CD4-positive, alpha-beta T cell treated with Interleukin-15 for 4 hours (primary cell): ENCODE data around the gene CFHR4.
"Not testable (repeated sequence)": the region's sequence is repeated elsewhere in the genome, so short reads cannot be mapped to it uniquely, and the experiment has no call there.

Source experiments
- DNase-seq: peaks from one replicate; pipeline ENCODE4 v3.0.0-alpha.2; 2020; ENCODE audit warnings: low spot score

Gene CFHR4

DNA sequence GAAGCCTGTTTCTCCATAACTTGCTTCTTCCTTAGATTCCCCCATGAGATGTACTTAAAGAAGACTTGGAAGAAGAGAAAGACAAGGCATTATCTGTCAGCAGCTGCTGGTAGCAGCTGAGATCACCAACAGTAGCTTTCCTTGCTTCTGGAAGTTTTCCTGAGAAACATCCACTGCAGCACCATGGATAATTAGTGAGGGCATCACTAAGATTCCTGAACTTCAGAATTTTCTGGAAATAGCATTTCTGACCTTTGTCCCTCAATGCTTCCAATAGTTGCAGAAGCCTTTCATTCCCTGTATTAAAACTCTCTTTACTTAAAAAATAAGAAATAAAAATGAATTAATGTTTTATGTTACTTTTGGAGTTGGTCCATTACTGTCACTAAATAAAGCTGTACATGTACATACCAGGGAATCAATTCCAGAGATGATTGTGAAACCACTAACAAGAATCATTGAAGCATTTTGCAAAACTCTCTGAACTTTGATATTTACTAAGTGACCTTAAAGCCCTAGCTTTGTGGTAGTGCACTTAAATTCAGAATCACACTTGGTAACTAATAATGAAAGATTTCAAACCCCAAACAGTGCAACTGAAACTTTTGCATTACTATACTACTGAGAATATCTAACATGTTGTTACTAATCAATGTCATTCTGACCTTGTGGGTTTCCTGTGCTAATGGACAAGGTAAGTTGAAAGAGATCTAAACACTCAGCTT is at the start of gene CFHR4:
Gene CFHR4 (plus strand): TSS at position 538 of the 725 bp plus-strand sequence. CDS start 99 bp downstream, at position 637.
- no peak for DNase-seq

DNA sequence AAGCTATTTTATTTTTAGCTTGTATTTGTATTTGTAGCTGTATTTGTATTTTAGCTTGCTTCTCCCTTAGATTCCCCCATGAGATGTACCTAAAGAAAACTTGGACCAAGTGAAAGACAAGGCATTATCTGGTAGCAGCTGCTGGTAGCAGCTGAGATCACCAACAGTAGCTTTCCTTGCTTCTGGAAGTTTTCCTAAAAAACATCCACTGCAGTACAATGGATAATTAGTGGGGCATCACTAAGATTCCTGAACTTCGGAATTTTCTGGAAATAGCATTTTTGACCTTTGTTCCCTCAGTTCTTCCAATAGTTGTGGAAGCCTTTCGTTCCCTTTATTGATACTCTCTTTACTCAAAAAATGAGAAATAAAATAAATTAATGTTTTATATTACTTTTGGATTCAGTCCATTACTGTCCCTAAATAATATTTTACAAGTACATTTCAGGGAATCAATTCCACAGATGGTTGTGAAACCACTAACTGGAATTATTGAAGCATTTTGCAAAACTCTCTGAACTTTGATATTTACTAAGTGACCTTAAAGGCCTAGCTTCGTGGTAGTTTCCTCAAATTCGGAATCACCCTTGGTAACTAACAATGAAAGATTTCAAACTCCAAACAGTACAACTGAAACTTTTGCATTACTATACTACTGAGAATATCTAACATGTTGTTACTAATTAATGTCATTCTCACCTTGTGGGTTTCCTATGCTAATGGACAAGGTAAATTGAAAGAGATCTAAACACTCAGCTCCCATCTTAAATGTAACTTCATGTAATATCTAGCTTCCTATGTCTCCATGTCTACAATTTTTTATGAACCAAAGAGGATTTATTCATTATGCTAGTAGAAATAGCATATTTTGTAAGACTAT is 38.0 kb upstream of the CFHR4 start:
- not testable (repeated sequence) for DNase-seq

DNA sequence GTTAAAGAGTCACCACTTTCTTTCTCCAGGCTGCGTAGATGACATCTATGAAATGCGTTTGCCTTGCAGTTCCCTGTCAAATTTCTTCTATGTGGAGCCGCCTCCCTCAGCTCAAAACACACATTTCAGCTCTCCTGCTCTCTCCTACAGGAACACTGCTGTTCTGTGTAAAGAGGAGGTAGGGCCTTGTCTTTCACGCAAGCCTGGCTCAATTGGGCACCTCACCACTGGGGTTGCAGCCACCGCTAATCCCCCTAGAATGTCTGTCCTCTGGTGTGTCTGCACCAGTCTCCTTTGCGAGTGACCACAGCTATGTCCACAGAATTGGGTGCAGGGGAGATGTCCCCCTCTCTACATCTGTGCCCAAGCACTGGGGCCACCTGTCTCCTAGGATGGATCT is 31.8 kb upstream of the CFHR4 start:
- no peak for DNase-seq

DNA sequence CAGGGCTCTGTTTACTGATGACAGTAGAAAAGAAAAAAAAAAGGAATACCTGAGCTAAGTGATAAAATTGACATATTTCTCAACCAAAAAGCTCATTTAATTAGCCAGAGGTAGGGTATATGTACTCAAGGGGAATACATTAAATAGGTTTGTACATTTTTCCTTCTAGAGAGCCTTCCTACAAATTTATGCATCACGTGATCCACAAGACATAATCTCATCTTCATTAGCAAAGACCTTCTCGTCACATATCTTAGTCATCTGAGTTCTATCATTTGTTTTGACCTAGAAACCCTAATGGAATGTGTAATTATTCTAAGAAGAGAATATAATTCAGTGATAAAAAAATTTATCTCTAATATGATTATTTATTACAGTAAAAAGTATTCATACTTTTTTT is 30.7 kb upstream of the CFHR4 start:
- DNase-seq, result no peak

DNA sequence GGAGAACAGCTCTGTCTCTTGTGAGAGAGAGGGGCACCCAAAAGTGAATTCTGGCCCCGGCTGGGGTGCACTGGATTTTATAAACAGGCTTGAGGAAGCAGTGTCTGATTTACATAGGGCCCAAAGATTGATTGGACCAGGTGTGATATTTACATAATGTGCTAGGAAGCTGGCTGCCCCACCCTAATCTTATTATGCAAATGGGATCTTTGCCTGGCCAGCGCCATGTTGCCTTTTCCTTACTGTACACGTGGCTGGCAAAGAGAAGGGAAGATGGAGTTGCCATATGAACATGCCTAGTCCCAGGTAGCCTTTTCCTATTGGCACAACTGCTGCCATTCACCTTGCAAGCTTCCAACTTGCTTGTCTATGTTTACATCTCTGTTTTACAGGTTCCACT is 29.0 kb upstream of the CFHR4 start:
- no peak for DNase-seq

DNA sequence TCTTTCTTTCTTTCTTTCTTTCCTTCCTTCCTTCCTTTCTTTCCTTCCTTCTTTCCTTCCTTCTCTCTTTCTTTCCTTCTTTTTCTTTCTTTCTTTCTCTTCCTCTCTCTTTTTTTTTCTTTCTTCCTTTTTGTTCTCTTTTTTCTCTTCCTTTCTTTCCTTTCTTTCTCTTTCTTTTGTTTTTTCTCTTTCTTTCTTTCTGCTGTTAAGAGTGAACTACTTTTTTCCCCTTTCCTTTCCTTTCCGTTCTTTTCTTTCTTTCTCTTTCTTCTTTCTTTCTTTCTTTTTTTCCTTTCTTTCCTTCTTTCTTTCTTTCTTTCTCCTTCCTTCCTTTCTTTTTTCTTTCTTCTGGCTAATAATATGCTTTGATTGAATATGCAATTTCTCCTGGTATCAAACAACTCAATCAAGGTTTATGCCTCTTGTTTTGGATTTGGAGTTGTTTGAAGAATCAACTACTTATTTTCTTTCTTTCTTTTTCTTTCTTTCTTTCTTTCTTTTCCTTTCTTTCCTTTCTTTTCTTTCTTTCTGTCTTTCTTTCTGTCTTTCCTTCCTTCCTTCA is 27.4 kb upstream of the CFHR4 start:
- no peak for DNase-seq

DNA sequence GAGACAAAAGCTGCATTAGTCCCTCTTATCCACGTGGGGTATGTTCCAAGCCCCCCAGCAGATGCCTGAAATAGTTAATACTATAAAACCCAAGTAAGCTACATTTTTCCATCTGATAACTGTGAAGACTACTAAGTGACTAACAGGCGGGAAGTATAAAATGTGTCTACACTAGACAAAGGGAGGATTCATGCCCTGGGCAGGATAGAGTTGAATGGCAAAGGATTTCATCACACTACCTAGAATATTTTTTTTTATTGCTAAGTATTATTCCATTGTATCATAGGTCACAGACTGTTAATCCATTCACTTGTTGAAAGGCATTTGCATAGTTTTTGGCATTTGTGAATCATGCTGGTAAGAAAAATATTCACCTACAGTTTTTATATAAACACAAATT is 26.4 kb upstream of the CFHR4 start:
- no peak for DNase-seq

DNA sequence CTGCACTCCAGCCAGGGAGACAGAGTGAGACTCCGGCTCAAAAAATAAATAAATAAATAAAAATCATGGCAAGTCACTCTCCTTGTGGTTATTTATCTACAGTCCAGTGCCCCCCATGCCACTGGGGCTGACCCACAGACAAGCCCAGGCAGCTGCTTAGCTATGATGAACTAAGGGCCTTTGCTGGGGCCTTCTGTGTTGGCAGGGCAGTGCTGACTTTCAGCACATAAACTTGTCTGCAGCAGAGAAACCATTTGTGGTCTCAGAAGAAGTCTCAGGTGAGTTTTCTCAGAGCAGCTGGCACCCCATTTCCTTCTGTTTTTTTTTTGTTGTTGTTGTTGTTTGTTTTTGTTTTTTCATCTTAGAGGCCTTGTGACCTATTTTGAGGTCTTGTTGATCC is 20.9 kb upstream of the CFHR4 start:
- DNase-seq, result no peak

DNA sequence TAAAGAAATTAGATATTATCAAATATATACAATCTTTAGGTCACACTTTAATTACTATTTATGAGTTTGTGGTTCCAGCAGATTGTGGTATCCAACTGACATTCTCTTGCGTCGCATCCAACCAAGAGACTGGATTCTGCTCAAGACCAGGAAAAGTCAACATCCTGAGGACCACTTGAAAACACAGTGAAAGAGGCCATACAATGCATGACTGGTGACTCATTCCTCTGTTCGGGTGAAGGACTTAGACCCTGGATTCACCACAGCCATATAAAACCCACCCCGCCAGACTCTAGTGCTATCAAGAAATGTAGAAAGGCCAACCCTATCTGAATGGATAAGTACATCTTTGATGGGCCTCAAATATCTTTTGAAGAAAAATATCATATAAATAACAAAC is 14.5 kb upstream of the CFHR4 start:
- DNase-seq, result no peak

DNA sequence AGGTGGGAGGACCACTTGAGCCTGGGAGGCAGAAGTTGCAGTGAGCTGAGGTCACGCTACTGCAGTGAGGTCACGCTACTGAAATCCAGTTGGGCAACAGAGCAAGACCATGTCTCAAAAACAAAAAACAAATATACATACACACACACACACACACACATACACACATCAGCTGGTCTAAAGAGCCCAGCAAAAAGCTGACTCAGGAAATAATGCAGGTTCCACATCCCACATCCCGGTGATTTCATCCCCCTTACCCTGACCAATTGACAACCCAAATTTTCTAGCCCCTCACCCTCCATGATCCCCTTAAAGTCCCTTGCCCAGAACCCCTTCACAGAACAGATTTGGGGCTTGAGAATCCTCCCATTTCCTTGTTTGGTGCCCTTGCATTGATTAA is 11.9 kb upstream of the CFHR4 start:
- DNase-seq, result no peak

DNA sequence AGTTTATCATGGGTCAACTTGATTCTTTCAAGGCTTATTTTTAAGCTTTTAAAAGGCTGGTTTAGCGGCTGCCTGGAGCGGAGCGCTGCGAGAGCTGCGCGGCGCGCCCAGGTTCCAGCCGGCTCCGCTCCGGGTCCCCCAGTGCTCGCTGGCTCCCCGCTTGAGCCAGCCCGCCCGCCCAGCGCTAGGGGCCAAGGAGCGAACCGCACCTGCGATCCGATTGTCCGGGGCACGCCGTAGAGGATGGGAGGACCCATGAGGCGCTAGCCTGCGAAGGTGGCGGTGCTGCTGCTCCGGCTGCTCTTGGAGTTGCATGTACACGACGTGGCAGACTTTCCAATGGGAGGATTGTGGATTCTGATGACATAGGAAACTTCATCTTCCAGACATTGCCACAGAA is 9.9 kb upstream of the CFHR4 start:
- no peak for DNase-seq

DNA sequence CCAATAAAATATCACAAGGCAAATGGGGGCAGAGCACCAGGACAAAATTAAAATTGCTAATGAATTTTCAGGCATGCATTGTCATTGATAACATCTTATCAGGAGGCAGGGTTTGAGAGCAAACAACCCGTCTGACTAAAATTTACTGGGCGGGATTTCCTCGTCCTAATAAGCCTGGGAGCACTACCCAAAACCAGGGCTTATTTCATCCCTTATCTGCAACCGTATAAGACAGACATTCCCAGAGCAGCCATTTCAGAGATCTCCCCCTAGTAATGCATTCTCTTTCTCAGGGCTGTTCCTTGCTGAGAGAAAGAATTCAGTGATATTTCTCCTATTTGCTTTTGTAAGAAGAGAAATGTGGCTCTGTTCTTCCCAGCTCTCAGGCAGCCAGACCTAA is 1.3 kb upstream of the CFHR4 start:
- DNase-seq, result not testable (repeated sequence)

DNA sequence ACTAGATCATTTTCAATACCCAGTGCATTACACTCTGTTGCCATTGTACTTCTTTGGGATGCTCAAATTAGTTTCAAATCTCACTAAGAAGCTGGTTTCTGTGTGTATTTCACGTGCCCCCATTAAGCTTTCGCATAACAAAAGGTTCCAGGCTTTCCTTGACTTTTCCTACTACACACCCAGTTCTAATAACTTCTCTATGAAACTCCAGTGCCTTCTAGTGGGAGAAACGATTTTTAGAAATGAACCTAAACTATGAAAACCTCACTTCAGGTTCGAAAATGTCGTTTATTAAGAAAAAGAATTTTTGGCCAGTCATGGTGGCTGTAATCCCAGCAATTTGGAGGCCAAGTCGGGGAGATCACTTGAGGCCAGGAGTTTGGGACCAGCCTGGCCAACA is 2.8 kb downstream of the CFHR4 start:
- no peak for DNase-seq

DNA sequence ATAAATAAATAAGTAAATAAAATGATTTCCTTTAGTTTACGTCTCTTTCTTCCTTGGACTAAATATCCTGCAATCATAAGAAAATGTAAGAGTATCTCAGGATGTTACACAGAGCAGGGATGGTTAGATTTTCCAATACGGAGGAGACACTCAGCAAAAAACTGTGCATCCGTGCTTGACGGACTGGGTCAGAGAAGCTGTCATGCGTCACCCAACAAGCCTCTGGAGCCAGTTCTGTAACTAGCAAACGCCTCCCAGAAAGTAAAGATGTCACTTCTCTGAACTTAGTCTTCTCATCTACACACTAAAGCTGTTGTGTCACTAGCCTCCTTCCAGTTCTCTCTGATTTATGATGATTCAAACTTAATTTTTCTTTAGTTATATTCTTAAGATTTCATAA is 3.4 kb downstream of the CFHR4 start:
- no peak for DNase-seq

DNA sequence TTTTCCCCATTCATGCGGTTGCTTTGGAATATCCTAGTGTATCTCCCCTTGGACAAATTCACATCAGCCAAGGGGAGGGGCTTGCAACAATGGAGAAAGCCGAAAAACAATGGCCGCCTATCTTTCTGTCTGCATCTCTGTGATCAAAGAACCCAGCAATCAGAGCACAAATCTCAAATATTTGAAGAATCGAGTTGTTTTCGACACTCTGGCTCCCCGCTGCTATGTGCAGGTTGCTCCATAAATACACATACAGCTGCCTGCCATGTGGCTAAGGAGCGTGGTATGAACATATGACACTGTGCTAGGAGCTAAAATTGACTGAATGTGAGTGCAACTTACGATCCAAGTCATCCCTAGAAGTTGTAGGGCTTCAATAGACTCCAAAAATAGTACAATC is 8.5 kb downstream of the CFHR4 start:
- DNase-seq, result no peak

DNA sequence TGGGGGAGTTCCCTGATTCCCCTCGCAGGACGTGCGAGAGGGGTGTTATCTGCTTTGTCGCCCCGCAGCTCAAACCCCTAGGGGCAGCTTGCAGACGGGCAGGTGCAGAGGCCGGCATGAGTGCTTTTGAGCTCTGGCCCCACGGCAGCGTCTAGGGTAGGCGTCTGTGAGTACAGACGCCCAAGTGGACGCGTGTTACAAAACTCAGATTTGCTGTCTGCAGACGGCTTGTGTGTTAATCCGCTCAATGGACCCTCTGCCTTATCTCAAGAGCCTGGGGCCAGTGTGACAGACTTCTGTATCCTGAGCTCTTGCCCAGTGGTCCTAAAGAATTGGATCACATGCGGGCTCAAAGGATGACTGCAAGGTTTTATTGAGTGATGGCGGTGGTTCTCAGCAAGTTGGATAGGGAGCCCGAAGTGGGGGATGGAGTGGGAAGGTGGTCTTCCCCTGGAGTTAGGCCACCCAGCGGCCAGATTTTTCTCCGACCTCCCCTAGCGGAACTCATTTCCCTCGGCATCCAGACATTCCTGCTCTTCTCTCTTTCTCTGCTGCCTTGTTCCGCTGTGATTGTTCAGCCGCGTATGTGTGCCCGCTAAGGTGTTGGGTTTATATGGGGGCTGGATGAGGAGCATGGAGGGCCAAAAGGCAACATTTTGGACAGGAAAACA is 9.4 kb downstream of the CFHR4 start:
- no peak for DNase-seq

DNA sequence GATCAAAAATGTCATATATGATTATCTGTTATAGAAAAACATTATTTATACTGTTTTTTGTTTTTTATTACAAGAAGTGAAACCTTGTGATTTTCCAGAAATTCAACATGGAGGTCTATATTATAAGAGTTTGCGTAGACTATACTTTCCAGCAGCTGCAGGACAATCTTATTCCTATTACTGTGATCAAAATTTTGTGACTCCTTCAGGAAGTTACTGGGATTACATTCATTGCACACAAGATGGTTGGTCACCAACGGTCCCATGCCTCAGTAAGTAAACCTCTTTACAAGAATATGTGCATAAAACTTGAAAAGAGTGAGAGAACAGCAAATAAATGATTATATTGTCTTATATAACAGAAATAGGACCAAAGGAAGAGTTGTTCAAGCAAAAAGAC is 14.5 kb downstream of the CFHR4 start:
- no peak for DNase-seq

DNA sequence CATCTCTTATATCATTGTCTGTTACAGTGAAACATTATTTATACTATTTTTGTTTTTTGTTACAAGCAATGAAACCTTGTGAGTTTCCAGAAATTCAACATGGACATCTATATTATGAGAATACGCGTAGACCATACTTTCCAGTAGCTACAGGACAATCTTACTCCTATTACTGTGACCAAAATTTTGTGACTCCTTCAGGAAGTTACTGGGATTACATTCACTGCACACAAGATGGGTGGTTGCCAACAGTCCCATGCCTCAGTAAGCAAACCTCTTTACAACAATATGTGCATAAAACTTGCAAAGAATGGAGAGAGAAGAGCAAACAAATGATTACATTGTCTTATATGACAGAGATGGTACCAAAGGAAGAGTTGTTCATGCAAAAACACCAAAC is 22.4 kb downstream of the CFHR4 start:
- DNase-seq, result no peak

DNA sequence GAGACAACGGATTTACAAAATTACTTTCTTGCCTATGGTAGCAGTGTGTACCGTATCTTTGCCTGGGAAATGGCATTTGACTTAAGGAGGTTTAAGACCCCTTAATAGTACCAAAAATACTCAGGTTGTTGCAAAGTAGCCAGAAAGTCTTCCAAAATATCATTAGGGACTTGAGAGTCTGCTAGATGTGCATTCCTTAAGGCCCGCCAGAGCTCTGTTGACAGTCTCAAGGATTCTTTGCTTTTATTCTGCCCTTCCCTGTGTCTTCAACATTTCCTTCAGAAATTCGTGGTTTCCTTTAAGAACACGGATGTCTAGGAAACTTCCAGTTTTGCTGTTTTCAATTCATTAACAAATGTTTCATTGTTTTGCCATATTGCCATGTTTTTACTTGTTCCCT is 24.4 kb downstream of the CFHR4 start:
- DNase-seq, result not testable (repeated sequence)

DNA sequence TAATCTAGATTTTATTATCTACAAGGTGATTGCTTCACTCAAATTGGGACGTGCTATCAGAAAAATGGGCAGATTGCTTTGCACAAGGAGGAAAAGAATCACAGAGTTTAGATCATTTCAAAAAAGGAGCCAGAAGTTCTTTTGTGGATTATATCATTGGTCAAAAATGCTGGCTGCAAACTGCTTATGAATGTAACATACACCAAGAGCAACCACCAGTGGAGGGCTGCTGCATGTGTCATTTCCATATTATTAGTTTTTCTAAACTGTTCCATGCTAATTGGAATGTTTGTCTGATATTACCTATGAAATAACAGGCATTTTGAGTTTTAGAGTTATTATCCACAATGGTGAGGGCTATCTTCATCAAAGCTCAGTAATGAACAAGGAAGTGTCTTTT is 39.0 kb downstream of the CFHR4 start:
- not testable (repeated sequence) for DNase-seq

DNA sequence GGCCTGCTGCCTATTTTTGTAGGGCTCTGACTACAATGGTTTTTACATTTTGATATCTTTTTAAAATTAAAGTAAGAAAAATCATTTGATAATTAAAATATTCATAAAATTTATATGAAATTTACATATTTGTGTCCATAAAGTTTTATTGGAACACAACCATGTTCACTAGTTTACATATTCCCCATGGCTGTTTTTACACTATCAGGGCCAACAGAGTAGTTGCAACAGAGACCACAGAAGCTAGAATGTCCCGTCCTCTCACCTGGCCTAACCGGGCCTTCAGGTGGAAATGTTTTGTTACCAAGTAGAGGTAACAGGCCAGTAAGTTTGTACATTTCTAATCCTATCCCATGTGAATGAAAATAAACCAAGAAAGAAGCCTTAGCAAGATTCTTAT is 45.0 kb downstream of the CFHR4 start:
- DNase-seq, result not testable (repeated sequence)

DNA sequence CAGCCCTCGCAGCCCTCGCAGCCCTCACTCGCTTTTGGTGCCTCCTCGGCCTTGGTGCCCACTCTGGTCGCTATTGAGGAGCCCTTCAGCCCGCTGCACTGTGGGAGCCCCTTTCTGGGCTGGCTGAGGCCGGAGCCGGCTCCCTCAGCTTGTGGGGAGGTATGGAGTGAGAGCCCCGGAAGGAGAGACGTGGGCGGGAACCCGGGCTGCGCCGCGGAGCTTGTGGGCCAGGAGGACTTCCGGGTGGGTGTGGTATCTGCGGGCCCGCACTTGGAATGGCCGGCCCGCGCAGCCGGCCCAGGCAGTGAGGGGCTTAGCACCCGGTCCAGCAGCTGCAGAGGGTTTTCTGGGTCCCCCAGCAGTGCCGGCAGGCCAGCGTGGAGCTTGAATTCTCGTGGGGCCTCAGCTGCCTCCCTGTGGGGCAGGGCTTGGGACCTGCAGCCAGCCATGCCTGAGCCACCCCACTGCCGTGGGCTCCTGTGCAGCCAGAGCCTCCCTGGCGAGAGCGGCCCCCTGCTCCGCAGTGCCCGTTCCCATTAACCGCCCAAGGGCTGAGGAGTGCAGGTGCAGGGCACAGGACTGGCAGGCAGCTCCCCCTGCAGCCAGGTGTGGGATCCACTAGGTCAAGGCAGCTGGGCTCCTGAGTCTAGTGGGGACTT is 45.8 kb downstream of the CFHR4 start:
- DNase-seq, result no peak
